HepG2 (cell line): ENCODE data around the gene TMEM221. TPM values are rescaled to one million over a fixed set of nuclear protein-coding genes. Genes with fewer than 3 reads are reported as not detected.

Source experiments
- ATAC-seq: fragments of 200-7000 bp; cut with Tn5 transposase; 3 replicates; pipeline ENCODE4 v1.9.1; 2020; ENCODE audit warnings: mild to moderate bottlenecking, moderate library complexity
- BruUV-seq: library from RNA; stranded (reverse); fragments of 400-500 nt; replicated peaks from 2 replicates; lab custom pipeline; 2021; lab: Mats Ljungman, UMichigan
- CTCF ChIA-PET: fragments of 300-600 bp; formaldehyde crosslinking; extraction: SDS; loops from one replicate; lab custom pipeline; 2021; ENCODE audit warnings: low total read pairs, inconsistent platforms, low intra/inter-chr PET ratio; lab: Yijun Ruan, JAX
- POLR2A ChIA-PET: fragments of 350-600 bp; sonication (Branson Sonifier 250); formaldehyde crosslinking; loops from one replicate; lab custom pipeline; 2020; ENCODE audit warnings: antibody characterized with exemption, inconsistent platforms; lab: Yijun Ruan, JAX
- DNase-seq: peaks from one replicate; pipeline ENCODE4 v3.0.0-alpha.2; 2015; ENCODE audit warnings: low spot score
- FAIRE-seq: peaks from 3 replicates; lab custom pipeline; 2011; peaks lifted over from hg19 to GRCh38; lab: Jason Lieb, UNC
- H2AFZ ChIP-seq: one replicate; pipeline ENCODE4 v1.6.1; 2011; ENCODE audit warnings: low read length, inconsistent platforms
- H3K27ac ChIP-seq: fragments of 300-600 bp; 3 replicates; pipeline ENCODE4 v1.8.0; 2011; ENCODE audit warnings: mixed run types, mild to moderate bottlenecking, mixed read lengths, low read length, inconsistent platforms; ENCODE audit not compliant: insufficient read depth; ENCODE audit errors: extremely low read length
- H3K27me3 ChIP-seq, 2 experiments: fragments of 200-600 bp in 1 of 2; 2 replicates in 1 of 2; 3 replicates in 1 of 2; pipeline versions ENCODE4 v1.6.0 to v1.8.0; 2011; ENCODE audit warnings: low read length in 2 of 2, mild to moderate bottlenecking in 2 of 2, moderate library complexity in 2 of 2, inconsistent platforms in 1 of 2; ENCODE audit not compliant: insufficient read depth in 2 of 2, control insufficient read depth in 1 of 2
- H3K36me3 ChIP-seq, 2 experiments: fragments of 200-600 bp in 1 of 2; replicated peaks in 1 of 2; 2 replicates in 1 of 2; 3 replicates in 1 of 2; pipeline versions ENCODE4 v1.5.1 to v1.8.0; 2011; ENCODE audit warnings: low read length in 2 of 2, inconsistent platforms in 1 of 2; ENCODE audit not compliant: insufficient read depth in 2 of 2, control insufficient read depth in 1 of 2
- H3K4me1 ChIP-seq: 2 replicates; pipeline ENCODE4 v1.5.1; 2012; ENCODE audit warnings: low read length, inconsistent platforms; ENCODE audit not compliant: insufficient read depth
- H3K4me2 ChIP-seq: 2 replicates; pipeline ENCODE4 v1.6.0; 2011; ENCODE audit warnings: low read depth, low read length, inconsistent platforms
- H3K4me3 ChIP-seq, 3 experiments: fragments of 200-600 bp in 1 of 3; sonication (generic), shearing (Covaris generic) in 1 of 3; replicated peaks in 1 of 3; 2 replicates each; pipeline ENCODE4 v1.5.1; 2011 to 2016; ENCODE audit warnings: low read length in 3 of 3, inconsistent platforms in 2 of 3, low read depth in 2 of 3, mild to moderate bottlenecking in 2 of 3, control low read depth in 1 of 3, mixed read lengths in 1 of 3; ENCODE audit not compliant: insufficient read depth in 1 of 3
- H3K79me2 ChIP-seq: one replicate; pipeline ENCODE4 v1.6.1; 2011; ENCODE audit warnings: low read length, inconsistent platforms; ENCODE audit not compliant: insufficient read depth
- H3K9ac ChIP-seq: 2 replicates; pipeline ENCODE4 v1.6.0; 2011; ENCODE audit warnings: mild to moderate bottlenecking, low read depth, low read length, inconsistent platforms; ENCODE audit not compliant: insufficient read depth
- H3K9me3 ChIP-seq: 2 replicates; pipeline ENCODE4 v1.5.1; 2012; ENCODE audit warnings: mild to moderate bottlenecking, low read length
- H4K20me1 ChIP-seq: 2 replicates; pipeline ENCODE4 v1.6.0; 2011; ENCODE audit warnings: inconsistent platforms, mild to moderate bottlenecking, low read length, moderate library complexity; ENCODE audit not compliant: insufficient read depth
- CBX2 ChIP-seq, 2 experiments: fragments of 200-600 bp in 1 of 2; sonication (generic); formaldehyde crosslinking in 1 of 2; IDR thresholded peaks; 2 replicates each; pipeline versions ENCODE4 v1.7.0 to v1.8.1; 2018 to 2022; ENCODE audit warnings: low read depth in 2 of 2, low read length in 1 of 2, mild to moderate bottlenecking in 1 of 2, missing genetic modification reagents in 1 of 2
- KAT2B ChIP-seq: fragments of 150-350 bp; IDR thresholded peaks from 2 replicates; pipeline ENCODE4 v1.6.1; 2014; ENCODE audit warnings: low read depth, low read length, borderline replicate concordance
- NKX3-1 ChIP-seq: sonication (generic); formaldehyde crosslinking; IDR thresholded peaks from 2 replicates; pipeline ENCODE4 v1.5.0; 2020; ENCODE audit warnings: missing genetic modification reagents
- TRIM22 ChIP-seq: fragments of 450-650 bp; IDR thresholded peaks from 2 replicates; pipeline ENCODE4 v1.6.1; 2017
- ZBTB1 ChIP-seq: sonication (generic); formaldehyde crosslinking; IDR thresholded peaks from 2 replicates; pipeline ENCODE4 v1.4.0; 2020; ENCODE audit warnings: missing genetic modification reagents, borderline replicate concordance
- ZBTB8A ChIP-seq: sonication (generic); formaldehyde crosslinking; IDR thresholded peaks from 2 replicates; pipeline ENCODE4 v1.4.0; 2020; ENCODE audit warnings: mild to moderate bottlenecking, low read depth, missing genetic modification reagents, borderline replicate concordance
- ZNF18 ChIP-seq: sonication (generic); formaldehyde crosslinking; IDR thresholded peaks from 2 replicates; pipeline ENCODE4 v1.8.0; 2022; ENCODE audit warnings: mild to moderate bottlenecking, missing genetic modification reagents; ENCODE audit not compliant: insufficient replicate concordance
- ZNF407 ChIP-seq: sonication (generic); formaldehyde crosslinking; IDR thresholded peaks from one replicate; pipeline ENCODE4 v1.5.1; 2020; ENCODE audit warnings: mild to moderate bottlenecking, missing genetic modification reagents; ENCODE audit errors: not compliant biosample characterization
- ZNF598 ChIP-seq: sonication (generic); formaldehyde crosslinking; IDR thresholded peaks from 2 replicates; pipeline ENCODE4 v1.5.1; 2020; ENCODE audit warnings: mild to moderate bottlenecking, missing genetic modification reagents, borderline replicate concordance
- ZNF615 ChIP-seq: sonication (generic); formaldehyde crosslinking; IDR thresholded peaks from 2 replicates; pipeline ENCODE4 v1.5.0; 2020; ENCODE audit warnings: mild to moderate bottlenecking, missing genetic modification reagents, borderline replicate concordance
- ZNF839 ChIP-seq: sonication (generic); formaldehyde crosslinking; IDR thresholded peaks from 2 replicates; pipeline ENCODE4 v1.4.0; 2020; ENCODE audit warnings: missing genetic modification reagents, mild to moderate bottlenecking, borderline replicate concordance
- WGBS: methylation state at CpG from one replicate; pipeline ENCODE4 v1.1.6; 2017; ENCODE audit warnings: low lambda C conversion rate; 5-methylcytosine and 5-hydroxymethylcytosine counted together
- in situ Hi-C: cut with HindIII; loops from 2 replicates; pipeline ENCODE4 v1.10.0; 2017; ENCODE audit warnings: low pct_unique_long_range_greater_than_20kb; ENCODE audit not compliant: extremely low pct_ligation_motif_present
- intact Hi-C: fragments of 100-400 bp; cut with micrococcal nuclease; formaldehyde crosslinking; loops from one replicate; pipeline ENCODE4 v1.10.0; 2022; ENCODE audit not compliant: unreplicated experiment
- polyA plus RNA-seq, 8 experiments: library from polyadenylated mRNA; depleted of rRNA in 3 of 8; stranded (reverse) in 7 of 8; unstranded in 1 of 8; fragments of >200 nt; fragmentation: Illumina TruSeq in 4 of 8; extraction: Trizol in 4 of 8; gene quantifications; 2 replicates each; pipeline versions ENCODE4 v1.2.1 to v1.2.3, GENCODE V29; 2011 to 2016; ENCODE audit warnings: low read depth in 4 of 8, missing spikeins in 1 of 8, mixed read lengths in 1 of 8; ENCODE audit not compliant: insufficient read depth in 1 of 8
- total RNA-seq, 5 experiments: library from RNA; depleted of rRNA; stranded (reverse); fragments of >200 nt; fragmentation: Illumina TruSeq; extraction: Trizol; gene quantifications; 2 replicates each; pipeline ENCODE4 v1.2.3, GENCODE V29; 2016; ENCODE audit warnings: low read depth in 1 of 5

Gene TMEM221
- total and polyA plus RNA-seq, 2 of the 13 experiments (the other 11 are each of a cell fraction or from before 2014, with no cell fraction given), result 0.33 to 0.77 TPM

- no peak for TF ChIP-seq ZNF18 (CRISPR knock-in tag)
These were observed 9.1 kb upstream of the TMEM221 start (continued) for GRCh38 chr19:17457616-17458015.

GRCh38 chr19:17456127-17456526 lies 7.7 kb upstream of the TMEM221 start:
- H3K4me2 ChIP-seq, result no peak overlapping the region
- TF ChIP-seq ZNF598 (CRISPR knock-in tag) (no peak), ZNF839 (CRISPR knock-in tag) (no peak), TRIM22 (no peak), KAT2B (no peak), ZBTB8A (CRISPR knock-in tag) (no peak), ZNF615 (CRISPR knock-in tag) (no peak), CBX2 (IDR thresholded peaks at IDR 0.05; ENCODE audit: low read depth, low read length) (no peak), CBX2 (CRISPR knock-in tag; IDR thresholded peaks at IDR 0.05; ENCODE audit: low read depth) (no peak), ZBTB1 (CRISPR knock-in tag) (no peak), NKX3-1 (CRISPR knock-in tag) (no peak), ZNF407 (CRISPR knock-in tag) (no peak)

More at GRCh38 chr19:17456127-17456526, 7.7 kb upstream of the TMEM221 start:
- CTCF ChIA-PET, result no interaction called here
- Histone ChIP-seq H3K36me3 (no peaks in the 10 kb centered on the region), H3K4me3 (no peak overlapping the region), H4K20me1 (no peaks in the 10 kb centered on the region), H2AFZ (no peak overlapping the region), H3K9me3 (no peaks in the 10 kb centered on the region), H3K27ac (no peak overlapping the region), H3K27me3 (peaks cover 4 to 25% of the 10 kb centered on the region in 2 experiments; a peak in 4 of 5 replicates), H3K9ac (no peak overlapping the region), H3K4me1 (no peaks in the 10 kb centered on the region), H3K79me2 (no peaks in the 10 kb centered on the region)
- WGBS, result 15% methylated on average over 10 of the region's 11 CpGs
- in situ Hi-C loops, result loop anchor here (10.0 kb wide), 1 partner anchor 119 kb away; no protein-coding TSS in a partner anchor
- intact Hi-C loops, result no loop called here
- ATAC-seq (no peak), DNase-seq (no peak), FAIRE-seq (no peak)
- no TSS peak for BruUV-seq
- POLR2A ChIA-PET, result no interaction called here
